ENCODE measurements around the gene ZDHHC11.
"Not testable (repeated sequence)": the region's sequence is repeated elsewhere in the genome, so short reads cannot be mapped to it uniquely, and the experiment has no call there.

ZDHHC11 gene

GRCh38 chr5:774304-774703 lies 76.5 kb downstream of the ZDHHC11 start:
- not testable (repeated sequence) for FAIRE-seq

- FAIRE-seq: no peak
These were observed 77.1 kb downstream of the ZDHHC11 start for GRCh38 chr5:773517-774264.

GRCh38 chr5:772931-773330 lies 77.9 kb downstream of the ZDHHC11 start:
- FAIRE-seq: not testable (repeated sequence)

GRCh38 chr5:772547-772890 lies 78.3 kb downstream of the ZDHHC11 start:
- FAIRE-seq: not testable (repeated sequence)

- not testable (repeated sequence) for FAIRE-seq
These were observed 78.8 kb downstream of the ZDHHC11 start for GRCh38 chr5:771841-772546.

GRCh38 chr5:771087-771781 lies 79.6 kb downstream of the ZDHHC11 start:
- FAIRE-seq: not testable (repeated sequence)

GRCh38 chr5:770585-770984 lies 80.2 kb downstream of the ZDHHC11 start:
- not testable (repeated sequence) for FAIRE-seq

GRCh38 chr5:769485-770145 lies 81.2 kb downstream of the ZDHHC11 start:
- FAIRE-seq: not testable (repeated sequence)

- no peak for FAIRE-seq
These were observed 83.9 kb downstream of the ZDHHC11 start for GRCh38 chr5:766666-767431.

GRCh38 chr5:765948-766631 lies 84.7 kb downstream of the ZDHHC11 start:
- no peak for FAIRE-seq

- FAIRE-seq: no peak
These were observed 86.6 kb downstream of the ZDHHC11 start for GRCh38 chr5:763998-764781.

GRCh38 chr5:763397-763796 lies 87.4 kb downstream of the ZDHHC11 start:
- FAIRE-seq: no peak

- not testable (repeated sequence) for FAIRE-seq
These were observed 87.8 kb downstream of the ZDHHC11 start for GRCh38 chr5:762996-763395.

- FAIRE-seq: no peak
These were observed 88.7 kb downstream of the ZDHHC11 start for GRCh38 chr5:761854-762710.

GRCh38 chr5:761059-761771 lies 89.6 kb downstream of the ZDHHC11 start:
- no peak for FAIRE-seq

GRCh38 chr5:760363-761058 lies 90.3 kb downstream of the ZDHHC11 start:
- FAIRE-seq: no peak

GRCh38 chr5:759781-760362 lies 90.9 kb downstream of the ZDHHC11 start:
- FAIRE-seq: no peak

GRCh38 chr5:759111-759751 lies 91.6 kb downstream of the ZDHHC11 start:
- no peak for FAIRE-seq

Data from TTC549 (cell line).